ENCODE data around the gene TRIP11. TPM values are rescaled to one million over a fixed set of nuclear protein-coding genes. Genes with fewer than 3 reads are reported as not detected.
A peak's percentile ranks its signal among the peaks of the same experiment; 100 is the strongest.

TRIP11 gene
- total and polyA plus RNA-seq, 2 of the 13 experiments (the other 11 are each of a cell fraction or from before 2014, with no cell fraction given), result 10.9 to 32.8 TPM

DNA sequence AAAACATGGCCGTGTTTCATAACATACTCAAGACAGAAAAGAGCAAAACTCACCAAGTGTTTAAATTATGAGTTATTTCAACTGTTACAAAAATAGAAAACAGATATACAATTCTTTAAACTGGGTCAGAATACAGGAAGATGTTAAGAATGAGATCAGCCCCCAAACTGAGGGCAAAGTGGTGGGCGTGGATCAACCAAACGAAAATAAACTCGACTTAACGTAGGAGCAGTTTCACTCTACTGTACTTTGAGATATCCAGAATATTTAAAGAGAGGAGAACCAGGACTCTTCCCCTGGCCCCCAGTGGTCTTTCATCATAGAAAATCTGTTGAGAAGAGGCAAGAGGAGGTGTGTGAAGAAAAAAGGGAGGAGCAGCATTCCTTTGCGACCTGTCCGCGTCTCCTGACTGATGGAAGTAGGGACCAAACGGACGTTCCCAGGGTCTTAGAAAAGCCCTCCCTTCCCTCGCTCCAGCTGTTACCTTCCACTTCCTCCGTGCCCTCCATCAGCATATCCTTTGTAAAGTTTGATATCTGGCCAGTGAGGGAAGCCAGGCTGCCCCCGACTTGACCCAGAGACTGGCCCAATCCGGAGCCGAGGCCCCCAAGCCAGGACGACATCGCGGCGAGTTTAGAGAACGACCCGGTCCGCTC lies 668 bp downstream of the TRIP11 start:
- WGBS (ENCODE audit: low lambda C conversion rate), result 1% methylated on average over 16 of the region's 22 CpGs
- Histone ChIP-seq H3K4me3 (replicated peaks in 1 of 3; ENCODE audit: insufficient read depth in 1 of 3, low read depth in 2 of 3, low read length in 3 of 3) (peak overlapping the region; percentile 77 to 91 (median 89)), H3K4me1 (ENCODE audit: insufficient read depth, low read length) (peaks cover 49% of the 10 kb centered on the region), H3K9me3 (ENCODE audit: low read length) (no peaks in the 10 kb centered on the region), H3K4me2 (ENCODE audit: low read depth, low read length) (peak overlapping the region; percentile 92), H2AFZ (ENCODE audit: low read length) (no peak overlapping the region), H3K36me3 (replicated peaks in 1 of 2; ENCODE audit: control insufficient read depth in 1 of 2, insufficient read depth in 2 of 2, low read length in 2 of 2) (no peaks in the 10 kb centered on the region), H3K27ac (ENCODE audit: extremely low read length, insufficient read depth, low read length) (peak overlapping the region; percentile 97), H3K79me2 (ENCODE audit: insufficient read depth, low read length) (peaks cover 44% of the 10 kb centered on the region), H3K9ac (ENCODE audit: insufficient read depth, low read depth, low read length) (peak overlapping the region; percentile 98), H4K20me1 (ENCODE audit: insufficient read depth, low read length) (peaks cover 9% of the 10 kb centered on the region; the same call in 1 of the 2 replicates), H3K27me3 (ENCODE audit: control insufficient read depth in 1 of 2, insufficient read depth in 2 of 2, low read length in 2 of 2) (no peaks in the 10 kb centered on the region; a peak in 2 of 5 replicates)
- peak; percentile 72 for ATAC-seq
- ChIA-PET CTCF (ENCODE audit: low intra/inter-chr PET ratio, low total read pairs) (no interaction called here), POLR2A (interaction anchor here (0.7 to 2.8 kb wide), 8 partner anchors 11 to 756 kb away, joined by 3 to 25 read pairs (median 4); partner anchors contain the start of genes ATXN3, CPSF2 and NDUFB1)
- in situ Hi-C loops (cut with HindIII; ENCODE audit: extremely low pct_ligation_motif_present, low pct_unique_long_range_greater_than_20kb) (no loop called here), intact Hi-C loops (cut with micrococcal nuclease; ENCODE audit: unreplicated experiment) (no loop called here)
- BruUV-seq (replicated peaks), result TSS peak; percentile 80
- peak; percentile 77 for DNase-seq (ENCODE audit: low spot score)
- peak; percentile 66 for FAIRE-seq
- TF ChIP-seq ZNF644 (CRISPR knock-in tag; IDR thresholded peaks at IDR 0.05; ENCODE audit: low read depth), result no peak
- peak; percentile 31; the same call in 1 of the 2 replicates for TF ChIP-seq GABPA (IDR thresholded peaks at IDR 0.05; ENCODE audit: low read depth, low read length)
- no peak; the same call in 1 of the 2 replicates for TF ChIP-seq GABPA (CRISPR knock-in tag; IDR thresholded peaks at IDR 0.05; ENCODE audit: low read depth)
- no peak for TF ChIP-seq DMAP1 (CRISPR knock-in tag; IDR thresholded peaks at IDR 0.05)
- TF ChIP-seq, protein P1, sequence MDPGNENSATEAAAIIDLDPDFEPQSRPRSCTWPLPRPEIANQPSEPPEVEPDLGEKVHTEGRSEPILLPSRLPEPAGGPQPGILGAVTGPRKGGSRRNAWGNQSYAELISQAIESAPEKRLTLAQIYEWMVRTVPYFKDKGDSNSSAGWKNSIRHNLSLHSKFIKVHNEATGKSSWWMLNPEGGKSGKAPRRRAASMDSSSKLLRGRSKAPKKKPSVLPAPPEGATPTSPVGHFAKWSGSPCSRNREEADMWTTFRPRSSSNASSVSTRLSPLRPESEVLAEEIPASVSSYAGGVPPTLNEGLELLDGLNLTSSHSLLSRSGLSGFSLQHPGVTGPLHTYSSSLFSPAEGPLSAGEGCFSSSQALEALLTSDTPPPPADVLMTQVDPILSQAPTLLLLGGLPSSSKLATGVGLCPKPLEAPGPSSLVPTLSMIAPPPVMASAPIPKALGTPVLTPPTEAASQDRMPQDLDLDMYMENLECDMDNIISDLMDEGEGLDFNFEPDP (CRISPR knock-in tag; conservative IDR thresholded peaks at IDR 0.05), result 0 out of 2 replicates have a peak, but pooled peaks have one; percentile 43
- no peak for TF ChIP-seq FOXA1 (IDR thresholded peaks at IDR 0.05)
- TF ChIP-seq FOXA1 (CRISPR knock-in tag; IDR thresholded peaks at IDR 0.05), result no peak
- TF ChIP-seq, protein P2, sequence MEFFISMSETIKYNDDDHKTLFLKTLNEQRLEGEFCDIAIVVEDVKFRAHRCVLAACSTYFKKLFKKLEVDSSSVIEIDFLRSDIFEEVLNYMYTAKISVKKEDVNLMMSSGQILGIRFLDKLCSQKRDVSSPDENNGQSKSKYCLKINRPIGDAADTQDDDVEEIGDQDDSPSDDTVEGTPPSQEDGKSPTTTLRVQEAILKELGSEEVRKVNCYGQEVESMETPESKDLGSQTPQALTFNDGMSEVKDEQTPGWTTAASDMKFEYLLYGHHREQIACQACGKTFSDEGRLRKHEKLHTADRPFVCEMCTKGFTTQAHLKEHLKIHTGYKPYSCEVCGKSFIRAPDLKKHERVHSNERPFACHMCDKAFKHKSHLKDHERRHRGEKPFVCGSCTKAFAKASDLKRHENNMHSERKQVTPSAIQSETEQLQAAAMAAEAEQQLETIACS (CRISPR knock-in tag; IDR thresholded peaks at IDR 0.05), result no peak
- no peak for TF ChIP-seq HNRNPLL (IDR thresholded peaks at IDR 0.05; ENCODE audit: low read depth, low read length, poor library complexity, severe bottlenecking)
- no peak for TF ChIP-seq ZFP36L2 (CRISPR knock-in tag; IDR thresholded peaks at IDR 0.05)
- TF ChIP-seq ELF4 (CRISPR knock-in tag; IDR thresholded peaks at IDR 0.05; ENCODE audit: borderline replicate concordance), result peak; percentile 13; the same call in 1 of the 2 replicates
- TF ChIP-seq, protein P3, sequence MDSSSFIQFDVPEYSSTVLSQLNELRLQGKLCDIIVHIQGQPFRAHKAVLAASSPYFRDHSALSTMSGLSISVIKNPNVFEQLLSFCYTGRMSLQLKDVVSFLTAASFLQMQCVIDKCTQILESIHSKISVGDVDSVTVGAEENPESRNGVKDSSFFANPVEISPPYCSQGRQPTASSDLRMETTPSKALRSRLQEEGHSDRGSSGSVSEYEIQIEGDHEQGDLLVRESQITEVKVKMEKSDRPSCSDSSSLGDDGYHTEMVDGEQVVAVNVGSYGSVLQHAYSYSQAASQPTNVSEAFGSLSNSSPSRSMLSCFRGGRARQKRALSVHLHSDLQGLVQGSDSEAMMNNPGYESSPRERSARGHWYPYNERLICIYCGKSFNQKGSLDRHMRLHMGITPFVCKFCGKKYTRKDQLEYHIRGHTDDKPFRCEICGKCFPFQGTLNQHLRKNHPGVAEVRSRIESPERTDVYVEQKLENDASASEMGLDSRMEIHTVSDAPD (CRISPR knock-in tag; IDR thresholded peaks at IDR 0.05), result no peak
- 0 out of 2 replicates have a peak, but pooled peaks have one; percentile 24 for TF ChIP-seq ZNF607 (CRISPR knock-in tag; IDR thresholded peaks at IDR 0.05; ENCODE audit: borderline replicate concordance)
- peak; percentile 58 for TF ChIP-seq NFYB (CRISPR knock-in tag; IDR thresholded peaks at IDR 0.05)
- TF ChIP-seq ZNF430 (CRISPR knock-in tag; IDR thresholded peaks at IDR 0.05), result peak; percentile 37; the same call in 1 of the 2 replicates
- TF ChIP-seq ZNF326 (CRISPR knock-in tag; IDR thresholded peaks at IDR 0.05; ENCODE audit: borderline replicate concordance), result no peak
- TF ChIP-seq, protein P4, sequence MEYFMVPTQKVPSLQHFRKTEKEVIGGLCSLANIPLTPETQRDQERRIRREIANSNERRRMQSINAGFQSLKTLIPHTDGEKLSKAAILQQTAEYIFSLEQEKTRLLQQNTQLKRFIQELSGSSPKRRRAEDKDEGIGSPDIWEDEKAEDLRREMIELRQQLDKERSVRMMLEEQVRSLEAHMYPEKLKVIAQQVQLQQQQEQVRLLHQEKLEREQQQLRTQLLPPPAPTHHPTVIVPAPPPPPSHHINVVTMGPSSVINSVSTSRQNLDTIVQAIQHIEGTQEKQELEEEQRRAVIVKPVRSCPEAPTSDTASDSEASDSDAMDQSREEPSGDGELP (IDR thresholded peaks at IDR 0.05; ENCODE audit: borderline replicate concordance, low read depth), result peak; percentile 69; the same call in 1 of the 2 replicates
- 0 out of 2 replicates have a peak, but pooled peaks have one; percentile 32 for TF ChIP-seq TGIF2 (CRISPR knock-in tag; IDR thresholded peaks at IDR 0.05)
- TF ChIP-seq ETV6 (CRISPR knock-in tag; conservative IDR thresholded peaks at IDR 0.05), result 0 out of 2 replicates have a peak, but pooled peaks have one; percentile 7
- TF ChIP-seq ZNF713 (CRISPR knock-in tag; IDR thresholded peaks at IDR 0.05), result no peak
- peak; percentile 69 for TF ChIP-seq SP2 (CRISPR knock-in tag; IDR thresholded peaks at IDR 0.05)
- TF ChIP-seq SPEN (CRISPR knock-in tag; IDR thresholded peaks at IDR 0.05; ENCODE audit: low read depth), result peak; percentile 11; the same call in 1 of the 2 replicates

Data from HepG2 (cell line).